Measurements from ENCODE around the gene SECTM1.

- TF ChIP-seq ZFP3 (CRISPR knock-in tag; IDR thresholded peaks at IDR 0.05) = no peak
- no peak for TF ChIP-seq TOX (CRISPR knock-in tag; IDR thresholded peaks at IDR 0.05; ENCODE audit: borderline replicate concordance)
- TF ChIP-seq ZNF8 (CRISPR knock-in tag; IDR thresholded peaks at IDR 0.05) = no peak
- TF ChIP-seq RARB (CRISPR knock-in tag; IDR thresholded peaks at IDR 0.05) = no peak
- TF ChIP-seq ARNTL (CRISPR knock-in tag; IDR thresholded peaks at IDR 0.05; ENCODE audit: borderline replicate concordance, low read depth) = no peak
- TF ChIP-seq PATZ1 (CRISPR knock-in tag; IDR thresholded peaks at IDR 0.05; ENCODE audit: borderline replicate concordance) = no peak
- no peak for TF ChIP-seq CSDC2 (CRISPR knock-in tag; IDR thresholded peaks at IDR 0.05)
- TF ChIP-seq POU6F1 (CRISPR knock-in tag; IDR thresholded peaks at IDR 0.05; ENCODE audit: borderline replicate concordance, low read depth) = no peak
- no peak for TF ChIP-seq ZFP30 (CRISPR knock-in tag; IDR thresholded peaks at IDR 0.05)
- TF ChIP-seq BACH2 (CRISPR knock-in tag; IDR thresholded peaks at IDR 0.05; ENCODE audit: borderline replicate concordance) = no peak
- TF ChIP-seq GLIS3 (CRISPR knock-in tag; IDR thresholded peaks at IDR 0.05) = no peak
- no peak for TF ChIP-seq TCF4 (CRISPR knock-in tag; IDR thresholded peaks at IDR 0.05; ENCODE audit: borderline replicate concordance)
- TF ChIP-seq PPARA (CRISPR knock-in tag; IDR thresholded peaks at IDR 0.05; ENCODE audit: borderline replicate concordance) = no peak
Measured at GRCh38 chr17:82354804-82355308, 21.3 kb upstream of the SECTM1 start.
